Ovary (tissue), 3 donors: Measurements from ENCODE around the gene NUTM2F.

Experiments used
- CTCF ChIP-seq, 3 donors: fragments of 450-650 bp in 2 of 3; fragments of 200-600 bp in 1 of 3; IDR thresholded peaks; one replicate each; pipeline versions ENCODE4 v1.5.1 to v1.8.0; 2016 to 2022; ENCODE audit warnings: antibody characterized with exemption in 3 of 3, mild to moderate bottlenecking in 1 of 3
- EP300 ChIP-seq: sonication (generic); formaldehyde crosslinking; IDR thresholded peaks from one replicate; pipeline ENCODE4 v1.6.1; 2017; ENCODE audit warnings: antibody characterized with exemption
- POLR2A ChIP-seq: fragments of 450-650 bp; IDR thresholded peaks from one replicate; pipeline ENCODE4 v1.6.1; 2017; ENCODE audit warnings: antibody characterized with exemption, mild to moderate bottlenecking, moderate library complexity
- donor health status: DM: no; HTN: no; CAD: no.

GRCh38 chr9:94289691-94290090, 38.8 kb downstream of the NUTM2F start:
- TF ChIP-seq CTCF (IDR thresholded peaks at IDR 0.05): no peak
- no peak for TF ChIP-seq POLR2A
- no peak for TF ChIP-seq EP300
